GM08714 (cell line): ENCODE measurements around the gene PDGFRB.

ENCODE experiments used
- H3K4me3 ChIP-seq: fragments of 200-500 bp; sonication (Bioruptor generic); 2 replicates; pipeline ENCODE4 v1.5.1; 2014; ENCODE audit warnings: mild to moderate bottlenecking, low read length, inconsistent platforms
- ZNF274 ChIP-seq: IDR thresholded peaks from 2 replicates; pipeline ENCODE4 v1.6.1; 2012; ENCODE audit warnings: mild to moderate bottlenecking, low read depth, low read length

The PDGFRB gene

DNA sequence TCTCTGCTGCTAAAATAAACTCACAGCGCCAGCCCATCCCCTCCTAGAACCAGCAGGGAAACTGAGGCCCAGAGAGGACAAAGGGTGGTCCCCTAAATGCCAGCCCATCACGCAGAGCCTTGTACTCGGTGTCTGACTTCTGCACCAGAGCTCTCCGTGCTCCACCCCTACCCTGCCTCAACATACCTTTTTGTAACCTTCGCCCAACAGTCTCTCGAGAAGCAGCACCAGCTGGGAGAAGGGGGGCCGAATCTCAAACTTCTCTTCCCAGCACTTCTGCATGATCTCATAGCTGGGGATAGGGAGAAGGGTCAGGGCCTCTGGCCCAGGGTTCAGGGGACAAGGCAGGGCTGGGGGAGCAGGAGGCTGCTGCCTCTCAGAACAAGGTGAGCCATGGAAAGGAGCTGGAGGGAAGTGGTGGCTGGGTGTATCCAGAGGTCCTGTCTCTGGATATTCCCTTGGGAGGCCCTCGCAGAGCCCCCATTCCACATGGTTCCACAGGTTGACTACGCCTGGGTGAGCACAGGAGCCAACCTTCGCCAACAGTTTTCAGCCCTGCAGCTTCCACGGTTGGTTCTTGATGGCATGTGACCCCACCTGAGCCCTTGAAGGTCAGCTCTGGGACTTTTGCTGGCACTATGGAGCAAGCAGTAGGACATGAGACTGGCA is 37.0 kb downstream of the PDGFRB start:
- no peak for TF ChIP-seq ZNF274
- no peak overlapping the region for H3K4me3 ChIP-seq

DNA sequence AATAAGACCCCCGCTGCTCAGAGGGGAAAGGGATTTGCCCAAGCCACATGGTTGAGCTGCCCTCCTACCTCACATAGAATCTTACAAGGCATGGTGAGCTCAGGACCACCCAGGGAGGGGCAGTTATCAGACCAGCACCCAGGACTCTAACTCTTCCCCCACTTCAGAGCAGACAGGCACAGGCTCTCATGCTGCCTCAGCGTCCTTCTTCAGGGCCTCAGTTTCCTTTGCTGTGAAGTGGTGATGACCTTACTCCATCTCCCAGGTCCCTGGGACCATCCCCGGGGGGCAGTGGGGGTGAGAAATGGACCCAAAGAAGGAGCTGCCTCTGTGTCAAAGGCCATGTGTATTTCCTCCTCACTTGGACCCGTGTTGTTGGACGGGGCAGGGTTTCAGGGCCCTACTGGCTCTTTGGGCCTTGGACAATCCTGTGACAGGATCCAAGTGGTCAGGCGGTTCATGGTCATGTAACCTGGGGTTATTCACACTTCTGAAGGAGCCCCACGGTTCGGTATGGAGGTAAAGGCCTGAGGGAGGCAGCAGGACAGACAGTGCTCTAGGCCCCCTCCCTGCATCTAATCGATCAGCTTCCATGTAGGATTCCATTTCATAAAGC is 37.6 kb downstream of the PDGFRB start:
- TF ChIP-seq ZNF274 = no peak
- H3K4me3 ChIP-seq = no peak overlapping the region

- TF ChIP-seq ZNF274 = no peak
- H3K4me3 ChIP-seq = no peak overlapping the region
Observed at GRCh38 chr5:150116667-150117400, 38.8 kb downstream of the PDGFRB start.

- no peak for TF ChIP-seq ZNF274
- no peak overlapping the region for H3K4me3 ChIP-seq
Observed at GRCh38 chr5:150114773-150115408, 40.8 kb downstream of the PDGFRB start.

- no peak overlapping the region for H3K4me3 ChIP-seq
- TF ChIP-seq ZNF274 = no peak
Observed at GRCh38 chr5:150114102-150114641, 41.5 kb downstream of the PDGFRB start.

DNA sequence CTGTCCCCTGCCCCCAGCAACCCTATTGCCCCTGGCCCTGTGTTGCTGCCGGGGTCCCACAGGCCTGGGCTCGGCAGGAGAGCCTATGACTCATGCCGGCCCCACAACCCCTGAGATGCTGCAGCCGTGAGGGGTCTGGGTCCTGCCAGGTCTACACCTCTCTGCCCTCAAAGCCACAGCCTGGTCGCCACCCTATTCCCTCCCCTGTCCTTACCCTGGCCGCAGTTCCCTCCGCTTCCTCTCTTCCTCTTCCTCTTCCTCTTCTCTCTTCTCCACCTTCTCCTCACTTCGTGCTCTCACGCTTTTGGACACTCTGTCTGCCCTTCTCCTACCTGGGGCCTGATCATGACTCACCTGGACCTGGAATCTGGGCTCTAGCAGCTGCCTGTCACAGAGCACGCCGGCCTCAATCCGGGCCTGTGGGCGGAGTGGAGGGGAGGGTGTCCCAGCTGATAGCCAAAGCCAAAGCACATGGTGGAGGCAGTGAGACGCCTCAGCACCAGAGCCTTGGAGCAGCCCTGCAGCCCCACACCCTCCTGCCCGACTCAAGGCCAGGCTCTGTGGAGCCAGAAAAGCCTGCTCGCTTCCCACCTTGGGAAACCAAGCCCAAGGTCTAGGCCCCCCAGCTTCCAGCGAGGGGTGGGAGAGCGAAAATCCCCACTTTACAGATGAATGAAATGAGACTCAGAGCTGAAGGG is 42.4 kb downstream of the PDGFRB start:
- no peak for TF ChIP-seq ZNF274
- H3K4me3 ChIP-seq = no peak overlapping the region

DNA sequence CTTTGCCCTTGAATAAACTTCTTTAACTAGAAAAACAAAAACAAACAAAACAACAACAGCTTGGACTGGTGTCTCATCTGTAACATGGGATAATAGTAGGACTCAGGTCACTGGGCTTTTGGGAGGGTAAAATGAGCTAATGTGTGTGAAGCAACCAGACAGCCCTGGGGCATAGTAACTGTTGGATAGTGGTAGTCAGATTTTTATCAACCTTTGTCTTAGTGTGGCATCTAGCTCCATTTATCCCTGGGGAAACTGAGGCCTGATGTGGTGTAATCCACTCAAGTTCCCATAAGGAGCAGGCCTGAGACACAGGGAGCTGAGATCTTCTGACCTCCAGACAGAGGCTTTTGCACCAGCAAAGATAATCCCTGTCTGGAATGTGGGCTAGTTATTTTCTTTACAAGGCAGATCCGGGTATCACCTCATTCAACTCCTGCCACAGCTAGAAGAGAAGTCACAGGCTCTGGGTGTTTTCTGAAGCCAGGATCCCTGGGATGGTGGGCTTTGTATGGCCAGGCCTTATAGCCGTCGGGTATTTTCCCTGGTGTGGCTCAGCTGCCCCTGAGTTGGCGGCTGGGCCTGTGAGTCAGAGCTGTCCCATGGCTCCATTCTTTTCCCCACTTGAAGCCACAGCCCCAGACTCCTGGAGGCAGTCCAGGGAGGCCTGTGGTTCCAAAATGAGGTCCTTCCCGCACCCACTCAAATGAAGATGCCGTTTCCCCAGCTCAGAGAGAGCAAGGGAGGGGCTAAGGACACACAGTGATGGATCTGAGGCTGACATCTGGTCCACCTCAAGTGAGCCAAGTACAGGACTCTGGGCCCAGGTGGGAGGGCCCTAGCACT is 43.2 kb downstream of the PDGFRB start:
- no peak overlapping the region for H3K4me3 ChIP-seq
- no peak for TF ChIP-seq ZNF274

DNA sequence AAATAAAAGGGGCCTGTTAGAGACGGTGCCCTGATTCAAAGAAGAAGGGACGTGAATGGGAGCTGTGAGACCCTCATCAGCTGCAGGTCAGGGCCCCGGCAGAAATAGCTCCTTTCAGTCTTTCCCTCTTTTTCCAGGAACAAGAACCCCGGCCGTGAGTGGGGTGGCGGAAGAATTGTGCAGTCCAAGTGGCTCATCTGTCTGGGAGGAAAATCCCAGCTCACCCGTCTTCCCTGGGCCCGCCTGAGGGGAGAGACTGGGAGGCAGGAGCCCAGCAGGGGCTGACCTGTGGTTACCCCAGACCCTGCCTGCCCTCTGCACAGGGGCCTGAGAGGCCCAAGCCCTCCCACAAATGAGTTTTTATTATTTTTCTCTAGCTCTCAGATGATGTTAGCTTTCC is 44.5 kb downstream of the PDGFRB start:
- no peak overlapping the region for H3K4me3 ChIP-seq
- no peak for TF ChIP-seq ZNF274

- no peak overlapping the region for H3K4me3 ChIP-seq
- no peak for TF ChIP-seq ZNF274
Observed at GRCh38 chr5:150109921-150110320, 45.7 kb downstream of the PDGFRB start.

- H3K4me3 ChIP-seq = no peak overlapping the region
- no peak for TF ChIP-seq ZNF274
Observed at GRCh38 chr5:150108711-150109514, 46.7 kb downstream of the PDGFRB start.

DNA sequence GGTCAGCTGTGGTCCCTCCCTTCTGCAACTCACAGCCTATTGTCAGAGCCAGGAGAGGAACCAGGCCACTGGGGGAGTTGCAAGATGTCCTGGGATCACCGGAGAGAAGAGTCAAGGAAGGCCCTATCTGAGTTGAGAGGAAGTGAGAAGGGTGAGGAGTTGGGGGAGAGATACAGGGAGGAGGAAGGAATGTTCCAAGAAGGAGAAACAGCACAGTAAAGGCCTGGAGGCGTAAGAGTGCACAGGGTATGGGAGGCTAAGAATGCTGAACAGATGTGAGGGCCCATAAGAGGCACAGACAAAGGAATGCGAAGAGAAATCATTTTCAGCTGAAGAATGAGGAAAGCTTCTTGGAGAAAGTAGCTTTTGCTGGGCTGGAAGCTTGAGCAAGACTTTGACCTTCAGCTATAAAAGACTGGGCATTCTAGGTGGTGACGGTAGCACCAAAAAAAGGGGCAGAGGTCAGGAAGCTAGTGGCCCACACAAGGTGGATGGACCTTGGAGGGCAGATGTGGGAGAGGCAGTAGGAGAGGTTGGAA is 47.7 kb downstream of the PDGFRB start:
- TF ChIP-seq ZNF274 = no peak

More for the DNA sequence above, 47.7 kb downstream of the PDGFRB start:
- H3K4me3 ChIP-seq = no peak overlapping the region
